LNCAP (cell line): ENCODE measurements around the gene NVL.

Experiments
- TF ChIP-seq, protein P1 (sequence below): fragments of 450-650 bp; IDR thresholded peaks from 2 replicates; pipeline ENCODE4 v1.5.1; 2017; ENCODE audit warnings: mild to moderate bottlenecking

NVL gene

DNA sequence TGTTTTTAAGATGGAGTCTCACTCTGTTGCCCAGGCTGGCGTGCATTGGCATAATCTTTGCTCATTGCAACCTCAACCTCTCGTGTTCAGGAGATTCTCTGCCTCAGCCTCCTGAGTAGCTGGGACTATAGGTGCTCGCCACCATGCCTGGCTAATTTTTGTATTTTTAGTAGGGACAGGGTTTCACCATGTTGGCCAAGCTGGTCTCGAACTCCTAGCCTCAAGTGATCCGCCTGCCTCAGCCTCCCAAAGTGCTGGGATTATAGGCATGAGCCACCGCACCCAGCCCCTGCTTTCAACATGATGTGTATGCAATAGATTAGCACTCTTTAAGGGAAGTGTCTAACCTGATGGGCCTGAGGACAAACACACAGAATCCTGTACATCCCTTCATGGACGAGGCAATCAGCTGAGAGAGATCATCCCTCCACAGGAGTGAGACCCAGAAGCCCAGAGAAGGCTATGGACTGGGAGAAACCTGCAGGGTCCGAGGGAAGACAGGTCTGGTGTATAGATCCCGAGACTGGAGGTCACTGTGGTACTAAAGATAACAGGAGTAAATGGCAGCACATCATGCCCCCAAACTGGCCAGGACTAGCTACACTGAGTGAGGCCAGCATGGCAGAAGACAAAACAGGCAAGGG is 152.5 kb downstream of the NVL start:
- TF ChIP-seq, protein P1, sequence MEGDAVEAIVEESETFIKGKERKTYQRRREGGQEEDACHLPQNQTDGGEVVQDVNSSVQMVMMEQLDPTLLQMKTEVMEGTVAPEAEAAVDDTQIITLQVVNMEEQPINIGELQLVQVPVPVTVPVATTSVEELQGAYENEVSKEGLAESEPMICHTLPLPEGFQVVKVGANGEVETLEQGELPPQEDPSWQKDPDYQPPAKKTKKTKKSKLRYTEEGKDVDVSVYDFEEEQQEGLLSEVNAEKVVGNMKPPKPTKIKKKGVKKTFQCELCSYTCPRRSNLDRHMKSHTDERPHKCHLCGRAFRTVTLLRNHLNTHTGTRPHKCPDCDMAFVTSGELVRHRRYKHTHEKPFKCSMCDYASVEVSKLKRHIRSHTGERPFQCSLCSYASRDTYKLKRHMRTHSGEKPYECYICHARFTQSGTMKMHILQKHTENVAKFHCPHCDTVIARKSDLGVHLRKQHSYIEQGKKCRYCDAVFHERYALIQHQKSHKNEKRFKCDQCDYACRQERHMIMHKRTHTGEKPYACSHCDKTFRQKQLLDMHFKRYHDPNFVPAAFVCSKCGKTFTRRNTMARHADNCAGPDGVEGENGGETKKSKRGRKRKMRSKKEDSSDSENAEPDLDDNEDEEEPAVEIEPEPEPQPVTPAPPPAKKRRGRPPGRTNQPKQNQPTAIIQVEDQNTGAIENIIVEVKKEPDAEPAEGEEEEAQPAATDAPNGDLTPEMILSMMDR, result no peak
